HepG2 (cell line): ENCODE data around the gene SFTA2. TPM values are rescaled to one million over a fixed set of nuclear protein-coding genes. Genes with fewer than 3 reads are reported as not detected.

Experiments
- ATF2 ChIP-seq: sonication (generic); formaldehyde crosslinking; IDR thresholded peaks from 2 replicates; pipeline ENCODE4 v1.4.0; 2020; ENCODE audit warnings: missing genetic modification reagents
- BRD4 ChIP-seq: sonication (generic); formaldehyde crosslinking; IDR thresholded peaks from 2 replicates; pipeline ENCODE4 v1.4.0; 2020; ENCODE audit warnings: missing genetic modification reagents
- CCAR2 ChIP-seq: fragments of 200-400 bp; formaldehyde crosslinking; optimal IDR thresholded peaks from 2 replicates; pipeline ENCODE3; 2018; ENCODE audit warnings: low read depth, mild to moderate bottlenecking, low read length, moderate library complexity
- CEBPG ChIP-seq: IDR thresholded peaks from 2 replicates; pipeline ENCODE4 v1.6.1; 2016
- FOXC1 ChIP-seq: sonication (generic); formaldehyde crosslinking; IDR thresholded peaks from 2 replicates; pipeline ENCODE4 v1.8.0; 2022; ENCODE audit warnings: mild to moderate bottlenecking, missing genetic modification reagents, borderline replicate concordance
- GFI1 ChIP-seq: sonication (generic); formaldehyde crosslinking; IDR thresholded peaks from 2 replicates; pipeline ENCODE4 v1.5.0; 2020; ENCODE audit warnings: missing genetic modification reagents, mild to moderate bottlenecking, borderline replicate concordance
- HDAC1 ChIP-seq: sonication (generic); formaldehyde crosslinking; IDR thresholded peaks from 2 replicates; pipeline ENCODE4 v1.5.1; 2020; ENCODE audit warnings: mild to moderate bottlenecking, missing genetic modification reagents
- HIVEP1 ChIP-seq: sonication (generic); formaldehyde crosslinking; IDR thresholded peaks from 2 replicates; pipeline ENCODE4 v1.4.0; 2020; ENCODE audit warnings: mild to moderate bottlenecking, missing genetic modification reagents
- KIAA2018 ChIP-seq: sonication (generic); formaldehyde crosslinking; IDR thresholded peaks from 2 replicates; pipeline ENCODE4 v1.5.0; 2020; ENCODE audit warnings: mild to moderate bottlenecking, missing genetic modification reagents, borderline replicate concordance
- MLLT10 ChIP-seq: sonication (generic); formaldehyde crosslinking; IDR thresholded peaks from 2 replicates; pipeline ENCODE4 v1.4.0; 2020; ENCODE audit warnings: missing genetic modification reagents
- NCOR1 ChIP-seq: fragments of 200-600 bp; sonication (generic); IDR thresholded peaks from 2 replicates; pipeline ENCODE4 v1.7.0; 2017; ENCODE audit warnings: antibody characterized with exemption, low read length, borderline replicate concordance
- RAD51 ChIP-seq: fragments of 450-650 bp; IDR thresholded peaks from 2 replicates; pipeline ENCODE4 v1.6.1; 2016; ENCODE audit warnings: borderline replicate concordance
- TBL1XR1 ChIP-seq: fragments of 150-350 bp; IDR thresholded peaks from 2 replicates; pipeline ENCODE4 v1.6.1; 2014; ENCODE audit warnings: borderline replicate concordance, low read length; ENCODE audit not compliant: partially characterized antibody
- WIZ ChIP-seq: sonication (generic); formaldehyde crosslinking; IDR thresholded peaks from 2 replicates; pipeline ENCODE4 v1.5.1; 2020; ENCODE audit warnings: mild to moderate bottlenecking, missing genetic modification reagents
- YEATS4 ChIP-seq: sonication (generic); formaldehyde crosslinking; IDR thresholded peaks from 2 replicates; pipeline ENCODE4 v1.4.0; 2020; ENCODE audit warnings: missing genetic modification reagents, borderline replicate concordance
- ZBTB1 ChIP-seq: sonication (generic); formaldehyde crosslinking; IDR thresholded peaks from 2 replicates; pipeline ENCODE4 v1.4.0; 2020; ENCODE audit warnings: missing genetic modification reagents, borderline replicate concordance
- ZNF30 ChIP-seq: sonication (generic); formaldehyde crosslinking; IDR thresholded peaks from 2 replicates; pipeline ENCODE4 v1.5.0; 2020; ENCODE audit warnings: mild to moderate bottlenecking, missing genetic modification reagents
- polyA plus RNA-seq, 8 experiments: library from polyadenylated mRNA; depleted of rRNA in 3 of 8; stranded (reverse) in 7 of 8; unstranded in 1 of 8; fragments of >200 nt; fragmentation: Illumina TruSeq in 4 of 8; extraction: Trizol in 4 of 8; gene quantifications; 2 replicates each; pipeline versions ENCODE4 v1.2.1 to v1.2.3, GENCODE V29; 2011 to 2016; ENCODE audit warnings: low read depth in 4 of 8, missing spikeins in 1 of 8, mixed read lengths in 1 of 8; ENCODE audit not compliant: insufficient read depth in 1 of 8
- total RNA-seq, 5 experiments: library from RNA; depleted of rRNA; stranded (reverse); fragments of >200 nt; fragmentation: Illumina TruSeq; extraction: Trizol; gene quantifications; 2 replicates each; pipeline ENCODE4 v1.2.3, GENCODE V29; 2016; ENCODE audit warnings: low read depth in 1 of 5
- TF ChIP-seq, protein P1 (sequence below): sonication (generic); formaldehyde crosslinking; IDR thresholded peaks from 2 replicates; pipeline ENCODE4 v1.5.0; 2020; ENCODE audit warnings: missing genetic modification reagents
- TF ChIP-seq, protein P2 (sequence below): sonication (generic); formaldehyde crosslinking; IDR thresholded peaks from 2 replicates; pipeline ENCODE4 v1.4.0; 2020; ENCODE audit warnings: mild to moderate bottlenecking, low read depth, missing genetic modification reagents

SFTA2 gene
- total and polyA plus RNA-seq, 2 of the 13 experiments (the other 11 are each of a cell fraction or from before 2014, with no cell fraction given): not detected

DNA sequence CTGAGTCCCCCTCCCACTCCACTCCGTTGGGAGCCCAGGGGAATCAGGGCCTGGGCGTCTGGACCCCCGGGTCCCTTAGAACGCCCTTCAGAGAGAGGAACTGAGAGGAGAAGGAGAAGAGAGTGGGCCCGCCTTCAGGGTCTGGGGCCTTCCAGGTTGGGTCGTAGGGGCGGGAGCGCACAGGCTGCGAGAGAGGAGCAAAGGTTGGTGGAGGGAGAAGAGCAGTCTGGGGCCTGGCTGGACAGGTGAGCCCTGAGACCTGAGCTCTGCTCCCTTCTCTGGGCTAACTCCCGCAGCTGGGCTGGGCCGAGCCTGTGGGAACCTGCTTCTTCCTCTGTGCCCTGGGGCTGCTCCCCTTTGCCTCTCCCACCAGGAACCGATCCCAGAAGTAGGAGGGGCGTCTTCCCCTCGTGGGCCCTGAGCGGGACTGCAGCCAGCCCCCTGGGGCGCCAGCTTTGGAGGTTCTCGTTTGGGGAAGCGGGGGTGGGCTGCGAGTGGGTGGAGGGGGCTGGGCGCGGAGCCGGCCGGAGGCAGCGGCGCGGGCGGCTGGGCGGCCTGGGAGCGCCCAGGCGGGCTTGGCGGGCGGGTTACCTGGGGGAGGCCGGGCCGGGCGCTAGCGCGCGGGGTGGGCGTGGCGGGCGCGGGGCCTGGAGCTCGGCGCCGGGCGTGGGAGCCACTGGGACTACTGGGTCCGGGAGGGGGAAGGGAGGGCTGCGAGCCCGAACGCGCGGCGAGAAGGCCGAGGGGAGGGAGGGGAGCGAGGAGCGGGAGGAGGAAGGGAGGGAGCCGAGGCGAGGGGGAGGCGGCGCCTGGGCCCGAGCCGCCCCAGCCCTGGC is 48.1 kb downstream of the SFTA2 start, which contains the start of gene DDR1 (continued):
- no peak for TF ChIP-seq MLLT10 (CRISPR knock-in tag)
- TF ChIP-seq, protein P1, sequence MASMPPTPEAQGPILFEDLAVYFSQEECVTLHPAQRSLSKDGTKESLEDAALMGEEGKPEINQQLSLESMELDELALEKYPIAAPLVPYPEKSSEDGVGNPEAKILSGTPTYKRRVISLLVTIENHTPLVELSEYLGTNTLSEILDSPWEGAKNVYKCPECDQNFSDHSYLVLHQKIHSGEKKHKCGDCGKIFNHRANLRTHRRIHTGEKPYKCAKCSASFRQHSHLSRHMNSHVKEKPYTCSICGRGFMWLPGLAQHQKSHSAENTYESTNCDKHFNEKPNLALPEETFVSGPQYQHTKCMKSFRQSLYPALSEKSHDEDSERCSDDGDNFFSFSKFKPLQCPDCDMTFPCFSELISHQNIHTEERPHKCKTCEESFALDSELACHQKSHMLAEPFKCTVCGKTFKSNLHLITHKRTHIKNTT: no peak
- TF ChIP-seq TBL1XR1: no peak
- TF ChIP-seq WIZ (CRISPR knock-in tag): no peak
- no peak for TF ChIP-seq BRD4
- 0 out of 2 replicates have a peak, but pooled peaks have one; percentile 53 for TF ChIP-seq HIVEP1 (CRISPR knock-in tag)
- TF ChIP-seq NCOR1: no peak
- no peak for TF ChIP-seq GFI1 (CRISPR knock-in tag)
- no peak for TF ChIP-seq CCAR2
- no peak for TF ChIP-seq CEBPG (CRISPR knock-in tag)
- no peak for TF ChIP-seq FOXC1 (CRISPR knock-in tag)
- no peak for TF ChIP-seq ATF2
- TF ChIP-seq KIAA2018 (CRISPR knock-in tag): no peak
- no peak for TF ChIP-seq RAD51
- TF ChIP-seq YEATS4 (CRISPR knock-in tag): peak; percentile 11; the same call in 1 of the 2 replicates
- TF ChIP-seq ZBTB1 (CRISPR knock-in tag): no peak
- no peak for TF ChIP-seq ZNF30
- TF ChIP-seq, protein P2, sequence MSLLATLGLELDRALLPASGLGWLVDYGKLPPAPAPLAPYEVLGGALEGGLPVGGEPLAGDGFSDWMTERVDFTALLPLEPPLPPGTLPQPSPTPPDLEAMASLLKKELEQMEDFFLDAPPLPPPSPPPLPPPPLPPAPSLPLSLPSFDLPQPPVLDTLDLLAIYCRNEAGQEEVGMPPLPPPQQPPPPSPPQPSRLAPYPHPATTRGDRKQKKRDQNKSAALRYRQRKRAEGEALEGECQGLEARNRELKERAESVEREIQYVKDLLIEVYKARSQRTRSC (CRISPR knock-in tag): no peak
- no peak; the same call in 1 of the 2 replicates for TF ChIP-seq HDAC1 (CRISPR knock-in tag)
